HepG2 (cell line): Measurements from ENCODE around the gene SALL4. TPM values are rescaled to one million over a fixed set of nuclear protein-coding genes. Genes with fewer than 3 reads are reported as not detected.
A peak's percentile ranks its signal among the peaks of the same experiment; 100 is the strongest.

Experiments
- AGO2 ChIP-seq: fragments of 200-400 bp; formaldehyde crosslinking; optimal IDR thresholded peaks from 2 replicates; pipeline ENCODE3; 2017; ENCODE audit warnings: mild to moderate bottlenecking, low read depth, low read length, moderate library complexity
- EED ChIP-seq: sonication (generic); formaldehyde crosslinking; IDR thresholded peaks from 2 replicates; pipeline ENCODE4 v1.5.0; 2020; ENCODE audit warnings: mild to moderate bottlenecking, missing genetic modification reagents
- EHMT2 ChIP-seq: fragments of 200-600 bp; sonication (generic); IDR thresholded peaks from 2 replicates; pipeline ENCODE4 v1.7.0; 2017; ENCODE audit warnings: antibody characterized with exemption, low read depth, low read length, borderline replicate concordance
- FOXK1 ChIP-seq: sonication (generic); formaldehyde crosslinking; IDR thresholded peaks from 2 replicates; pipeline ENCODE4 v1.4.0; 2020; ENCODE audit warnings: low read depth, missing genetic modification reagents, borderline replicate concordance
- HBP1 ChIP-seq: IDR thresholded peaks from 2 replicates; pipeline ENCODE4 v1.6.1; 2016; ENCODE audit warnings: low read depth, control low read depth
- HMG20B ChIP-seq: conservative IDR thresholded peaks from 2 replicates; pipeline ENCODE4 v1.6.1; 2016; ENCODE audit warnings: missing genetic modification reagents, missing compliant biosample characterization
- JARID2 ChIP-seq: sonication (generic); formaldehyde crosslinking; IDR thresholded peaks from 2 replicates; pipeline ENCODE4 v1.8.1; 2023; ENCODE audit warnings: missing genetic modification reagents, inconsistent platforms; ENCODE audit not compliant: insufficient replicate concordance
- MED1 ChIP-seq: sonication (generic); formaldehyde crosslinking; IDR thresholded peaks from 2 replicates; pipeline ENCODE4 v1.4.0; 2020; ENCODE audit warnings: missing genetic modification reagents
- MTERF4 ChIP-seq: sonication (generic); formaldehyde crosslinking; IDR thresholded peaks from 2 replicates; pipeline ENCODE4 v1.8.0; 2023; ENCODE audit warnings: mild to moderate bottlenecking, missing genetic modification reagents
- ONECUT2 ChIP-seq: sonication (generic); formaldehyde crosslinking; IDR thresholded peaks from 2 replicates; pipeline ENCODE4 v1.4.0; 2020; ENCODE audit warnings: missing genetic modification reagents
- PPARG ChIP-seq: conservative IDR thresholded peaks from 2 replicates; pipeline ENCODE4 v1.6.1; 2016; ENCODE audit warnings: missing biosample characterization, missing genetic modification reagents
- SPEN ChIP-seq: sonication (generic); formaldehyde crosslinking; IDR thresholded peaks from 2 replicates; pipeline ENCODE4 v1.5.1; 2020; ENCODE audit warnings: low read depth, mild to moderate bottlenecking, missing genetic modification reagents
- STAT5B ChIP-seq: sonication (generic); formaldehyde crosslinking; IDR thresholded peaks from 2 replicates; pipeline ENCODE4 v1.4.0; 2020; ENCODE audit warnings: missing genetic modification reagents
- ZBTB40 ChIP-seq, 2 experiments: fragments of 450-650 bp in 1 of 2; sonication (generic) in 1 of 2; formaldehyde crosslinking in 1 of 2; IDR thresholded peaks; 2 replicates each; pipeline versions ENCODE4 v1.6.1 to v1.8.0; 2016 to 2022; ENCODE audit warnings: antibody characterized with exemption in 1 of 2, mild to moderate bottlenecking in 1 of 2, missing genetic modification reagents in 1 of 2
- ZC3H13 ChIP-seq: sonication (generic); formaldehyde crosslinking; IDR thresholded peaks from 2 replicates; pipeline ENCODE4 v1.8.1; 2023; ENCODE audit warnings: mild to moderate bottlenecking, missing genetic modification reagents, moderate library complexity
- ZFP36 ChIP-seq: fragments of 150-350 bp; IDR thresholded peaks from 2 replicates; pipeline ENCODE4 v1.6.1; 2018; ENCODE audit warnings: borderline replicate concordance, low read length, low read depth; ENCODE audit not compliant: partially characterized antibody
- ZNF562 ChIP-seq: sonication (generic); formaldehyde crosslinking; IDR thresholded peaks from 2 replicates; pipeline ENCODE4 v1.8.0; 2022; ENCODE audit warnings: missing genetic modification reagents, borderline replicate concordance
- ZSCAN20 ChIP-seq: sonication (generic); formaldehyde crosslinking; IDR thresholded peaks from 2 replicates; pipeline ENCODE4 v1.4.0; 2020; ENCODE audit warnings: missing genetic modification reagents, mild to moderate bottlenecking, borderline replicate concordance
- polyA plus RNA-seq, 8 experiments: library from polyadenylated mRNA; depleted of rRNA in 3 of 8; stranded (reverse) in 7 of 8; unstranded in 1 of 8; fragments of >200 nt; fragmentation: Illumina TruSeq in 4 of 8; extraction: Trizol in 4 of 8; gene quantifications; 2 replicates each; pipeline versions ENCODE4 v1.2.1 to v1.2.3, GENCODE V29; 2011 to 2016; ENCODE audit warnings: low read depth in 4 of 8, missing spikeins in 1 of 8, mixed read lengths in 1 of 8; ENCODE audit not compliant: insufficient read depth in 1 of 8
- total RNA-seq, 5 experiments: library from RNA; depleted of rRNA; stranded (reverse); fragments of >200 nt; fragmentation: Illumina TruSeq; extraction: Trizol; gene quantifications; 2 replicates each; pipeline ENCODE4 v1.2.3, GENCODE V29; 2016; ENCODE audit warnings: low read depth in 1 of 5

Gene SALL4
- total and polyA plus RNA-seq, 2 of the 13 experiments (the other 11 are each of a cell fraction or from before 2014, with no cell fraction given): 0.33 to 1.8 TPM

GRCh38 chr20:51800060-51800871, 2.1 kb downstream of the SALL4 start (continued):
- TF ChIP-seq MED1 (CRISPR knock-in tag): peak; percentile 54
- peak; percentile 88 for TF ChIP-seq ONECUT2 (CRISPR knock-in tag)
- TF ChIP-seq ZFP36: no peak
- TF ChIP-seq FOXK1 (CRISPR knock-in tag): peak; percentile 57; the same call in 1 of the 2 replicates
- TF ChIP-seq ZBTB40 (IDR thresholded peaks at IDR 0.05): no peak
- no peak for TF ChIP-seq ZBTB40 (CRISPR knock-in tag; IDR thresholded peaks at IDR 0.05)
- peak; percentile 85; the same call in 1 of the 2 replicates for TF ChIP-seq MTERF4 (CRISPR knock-in tag)
- TF ChIP-seq EHMT2: no peak
- no peak for TF ChIP-seq ZSCAN20 (CRISPR knock-in tag)
- no peak for TF ChIP-seq EED (CRISPR knock-in tag)
- peak; percentile 77 for TF ChIP-seq SPEN (CRISPR knock-in tag)
- no peak for TF ChIP-seq AGO2
- no peak for TF ChIP-seq HMG20B (CRISPR knock-in tag)
- no peak for TF ChIP-seq ZNF562 (CRISPR knock-in tag)
- 0 out of 2 replicates have a peak, but pooled peaks have one; percentile 35 for TF ChIP-seq PPARG (CRISPR knock-in tag)
- no peak for TF ChIP-seq JARID2 (CRISPR knock-in tag)
- TF ChIP-seq HBP1 (CRISPR knock-in tag): no peak
- TF ChIP-seq STAT5B (CRISPR knock-in tag): no peak
- peak; percentile 54; the same call in 1 of the 2 replicates for TF ChIP-seq ZC3H13 (CRISPR knock-in tag)
